Measurements from ENCODE around the gene ZNF74.
"Not testable (repeated sequence)": the region's sequence is repeated elsewhere in the genome, so short reads cannot be mapped to it uniquely, and the experiment has no call there.

ZNF74 gene

GRCh38 chr22:20384865-20385264 is 9.1 kb upstream of the ZNF74 start:
- no peak for DNase-seq (ENCODE audit: low read depth)
- H3K4me3 ChIP-seq (ENCODE audit: low read length) = no peak overlapping the region
- no peak for TF ChIP-seq CTCF (conservative IDR thresholded peaks at IDR 0.05; ENCODE audit: low read depth, low read length)

- no peak for DNase-seq (ENCODE audit: low read depth)
- no peak overlapping the region for H3K4me3 ChIP-seq (ENCODE audit: low read length)
- TF ChIP-seq CTCF (conservative IDR thresholded peaks at IDR 0.05; ENCODE audit: low read depth, low read length) = no peak
These were observed 7.6 kb upstream of the ZNF74 start for GRCh38 chr22:20386336-20386735.

- no peak for DNase-seq (ENCODE audit: low read depth)
- no peak overlapping the region for H3K4me3 ChIP-seq (ENCODE audit: low read length)
- TF ChIP-seq CTCF (conservative IDR thresholded peaks at IDR 0.05; ENCODE audit: low read depth, low read length) = no peak
These were observed 7.0 kb upstream of the ZNF74 start for GRCh38 chr22:20386972-20387371.

- no peak overlapping the region for H3K4me3 ChIP-seq (ENCODE audit: low read length)
- DNase-seq (ENCODE audit: low read depth) = no peak
- TF ChIP-seq CTCF (conservative IDR thresholded peaks at IDR 0.05; ENCODE audit: low read depth, low read length) = no peak
These were observed 5.8 kb upstream of the ZNF74 start for GRCh38 chr22:20388200-20388599.

GRCh38 chr22:20389288-20389687 is 4.7 kb upstream of the ZNF74 start:
- no peak overlapping the region for H3K4me3 ChIP-seq (ENCODE audit: low read length)
- no peak for DNase-seq (ENCODE audit: low read depth)
- no peak for TF ChIP-seq CTCF (conservative IDR thresholded peaks at IDR 0.05; ENCODE audit: low read depth, low read length)

GRCh38 chr22:20390394-20390907 is 3.5 kb upstream of the ZNF74 start:
- no peak overlapping the region for H3K4me3 ChIP-seq (ENCODE audit: low read length)
- no peak for TF ChIP-seq CTCF (conservative IDR thresholded peaks at IDR 0.05; ENCODE audit: low read depth, low read length)
- DNase-seq (ENCODE audit: low read depth) = no peak

- TF ChIP-seq CTCF (conservative IDR thresholded peaks at IDR 0.05; ENCODE audit: low read depth, low read length) = no peak
- H3K4me3 ChIP-seq (ENCODE audit: low read length) = no peak overlapping the region
These were observed 2.7 kb upstream of the ZNF74 start for GRCh38 chr22:20391222-20391621.

GRCh38 chr22:20392365-20392881 is 1.5 kb upstream of the ZNF74 start:
- not testable (repeated sequence) for DNase-seq (ENCODE audit: low read depth); H3K4me3 ChIP-seq (ENCODE audit: low read length)

More at GRCh38 chr22:20391222-20391621, 2.7 kb upstream of the ZNF74 start:
- DNase-seq (ENCODE audit: low read depth) = no peak
